Measurements from ENCODE around the gene SNRPD3. TPM values are rescaled to one million over a fixed set of nuclear protein-coding genes. Genes with fewer than 3 reads are reported as not detected.

Gene SNRPD3
- total RNA-seq, 1 experiment from 2014 or later = 144 TPM

- TF ChIP-seq CTCF (IDR thresholded peaks at IDR 0.05 in 2 of 3, conservative IDR thresholded peaks at IDR 0.05 in 1 of 3; ENCODE audit: borderline replicate concordance in 1 of 3, insufficient read depth in 1 of 3, low read depth in 2 of 3, low read length in 2 of 3) = no peak
- TF ChIP-seq JUND (IDR thresholded peaks at IDR 0.05) = no peak
- TF ChIP-seq CEBPB (IDR thresholded peaks at IDR 0.05; ENCODE audit: low read depth) = no peak
- TF ChIP-seq SP1 (IDR thresholded peaks at IDR 0.05; ENCODE audit: low read depth) = no peak
- TF ChIP-seq ELF1 (IDR thresholded peaks at IDR 0.05; ENCODE audit: borderline replicate concordance, low read depth) = no peak
- no peak for TF ChIP-seq TCF7L2 (IDR thresholded peaks at IDR 0.05; ENCODE audit: borderline replicate concordance, extremely low read depth, insufficient read depth, insufficient read length)
- no peak for TF ChIP-seq POLR2A (IDR thresholded peaks at IDR 0.05; ENCODE audit: borderline replicate concordance, extremely low read depth, insufficient read depth, insufficient read length)
- no peak for TF ChIP-seq ZFX (IDR thresholded peaks at IDR 0.05)
These were observed 28.5 kb downstream of the SNRPD3 start (continued) for GRCh38 chr22:24584166-24584790.

- BruUV-seq (replicated peaks) = no TSS peak
- Histone ChIP-seq H3K4me2 (ENCODE audit: low read length) (no peak overlapping the region), H4K20me1 (ENCODE audit: insufficient read depth) (no peaks in the 10 kb centered on the region), H3K9ac (ENCODE audit: low read length) (no peak overlapping the region), H3K9me3 (ENCODE audit: control insufficient read depth in 1 of 2, insufficient read depth in 1 of 2, low read depth in 1 of 2, low read length in 2 of 2) (no peaks in the 10 kb centered on the region), H2AFZ (ENCODE audit: low read depth, low read length, poor library complexity, severe bottlenecking) (no peak overlapping the region), H3K79me2 (ENCODE audit: insufficient read depth, low read length) (no peaks in the 10 kb centered on the region), H3K4me3 (replicated peaks in 1 of 2; ENCODE audit: low read depth in 1 of 2, low read length in 2 of 2) (no peak overlapping the region), H3K36me3 (ENCODE audit: control insufficient read depth in 1 of 2, insufficient read depth in 2 of 2, low read length in 2 of 2) (no peaks in the 10 kb centered on the region), H3K27ac (ENCODE audit: low read depth, low read length) (no peak overlapping the region), H3K4me1 (ENCODE audit: control insufficient read depth in 1 of 2, insufficient read depth in 2 of 2, low read length in 2 of 2) (no peaks in the 10 kb centered on the region), H3K27me3 (ENCODE audit: insufficient read depth, low read length) (no peaks in the 10 kb centered on the region), H3K9me2 (ENCODE audit: insufficient read depth) (no peaks in the 10 kb centered on the region)
- ChIA-PET RAD21 (ENCODE audit: low non-redundant PET in 1 of 2, low total read pairs in 2 of 2, uncharacterized antibody in 2 of 2, unreplicated experiment in 2 of 2) (no interaction called here), POLR2A (no interaction called here), CTCF (no interaction called here)
- no peak for DNase-seq (ENCODE audit: low read depth, low spot score)
- no peak for TF ChIP-seq POLR2A (IDR thresholded peaks at IDR 0.05; ENCODE audit: borderline replicate concordance, extremely low read depth, insufficient read depth, insufficient read length)
- no peak for TF ChIP-seq EZH2phosphoT487 (IDR thresholded peaks at IDR 0.05; ENCODE audit: borderline replicate concordance)
- no peak for TF ChIP-seq CTCF (IDR thresholded peaks at IDR 0.05 in 2 of 3, conservative IDR thresholded peaks at IDR 0.05 in 1 of 3; ENCODE audit: borderline replicate concordance in 1 of 3, insufficient read depth in 1 of 3, low read depth in 2 of 3, low read length in 2 of 3)
- TF ChIP-seq ATF3 (IDR thresholded peaks at IDR 0.05) = no peak
- TF ChIP-seq POLR2AphosphoS5 (IDR thresholded peaks at IDR 0.05; ENCODE audit: low read depth, low read length) = no peak
- no peak for TF ChIP-seq SP1 (IDR thresholded peaks at IDR 0.05; ENCODE audit: low read depth)
- TF ChIP-seq RAD21 (IDR thresholded peaks at IDR 0.05; ENCODE audit: low read depth) = no peak
- no peak for TF ChIP-seq FOSL1 (IDR thresholded peaks at IDR 0.05; ENCODE audit: low read depth)
- TF ChIP-seq JUND (IDR thresholded peaks at IDR 0.05) = no peak
- no peak for TF ChIP-seq YY1 (IDR thresholded peaks at IDR 0.05; ENCODE audit: extremely low read depth, insufficient replicate concordance, low read depth, low read length)
- no peak for ATAC-seq
- intact Hi-C loops (cut with micrococcal nuclease) = no loop called here
These were observed 29.1 kb downstream of the SNRPD3 start for GRCh38 chr22:24584871-24585411.
